Activated CD4-positive, alpha-beta T cell treated with anti-CD3 and anti-CD28 coated beads, Interleukin-2, amount 10 ng/mL, durations not matched to agents 7 days and 5 days (primary cell): ENCODE measurements around the gene CYP2W1. TPM values are rescaled to one million over a fixed set of nuclear protein-coding genes. Genes with fewer than 3 reads are reported as not detected.

ENCODE experiments used
- CTCF ChIA-PET: fragments of 350-600 bp; sonication (Branson Sonifier 250); formaldehyde crosslinking; loops from one replicate; lab custom pipeline; 2021; ENCODE audit warnings: antibody characterized with exemption; lab: Charles Lee
- POLR2A ChIA-PET: fragments of 350-600 bp; sonication (Branson Sonifier 250); formaldehyde crosslinking; loops from one replicate; lab custom pipeline; 2021; ENCODE audit warnings: antibody characterized with exemption; lab: Charles Lee
- DNase-seq: peaks from one replicate; pipeline ENCODE4 v3.0.0-alpha.2; 2020
- H3K27ac Mint-ChIP-seq: one replicate; pipeline ENCODE4 v1.8.0; 2021; ENCODE audit warnings: mild to moderate bottlenecking, moderate library complexity, mixed read lengths
- H3K27me3 Mint-ChIP-seq: one replicate; pipeline ENCODE4 v1.8.0; 2021; ENCODE audit warnings: mixed read lengths
- H3K36me3 Mint-ChIP-seq: one replicate; pipeline ENCODE4 v1.8.0; 2021; ENCODE audit warnings: low read depth, mixed read lengths
- H3K4me1 Mint-ChIP-seq: one replicate; pipeline ENCODE4 v1.8.0; 2021; ENCODE audit warnings: mixed read lengths
- H3K4me3 Mint-ChIP-seq: one replicate; pipeline ENCODE4 v1.8.0; 2021; ENCODE audit warnings: mild to moderate bottlenecking, moderate library complexity, mixed read lengths
- H3K9me3 Mint-ChIP-seq: one replicate; pipeline ENCODE4 v1.8.0; 2021; ENCODE audit warnings: mixed read lengths
- total RNA-seq, 2 experiments: library from RNA; stranded (reverse); gene quantifications; one replicate each; pipeline ENCODE4 v1.2.3, GENCODE V29; 2021

Gene CYP2W1
- total RNA-seq, 2 experiments from 2014 or later: not detected

DNA sequence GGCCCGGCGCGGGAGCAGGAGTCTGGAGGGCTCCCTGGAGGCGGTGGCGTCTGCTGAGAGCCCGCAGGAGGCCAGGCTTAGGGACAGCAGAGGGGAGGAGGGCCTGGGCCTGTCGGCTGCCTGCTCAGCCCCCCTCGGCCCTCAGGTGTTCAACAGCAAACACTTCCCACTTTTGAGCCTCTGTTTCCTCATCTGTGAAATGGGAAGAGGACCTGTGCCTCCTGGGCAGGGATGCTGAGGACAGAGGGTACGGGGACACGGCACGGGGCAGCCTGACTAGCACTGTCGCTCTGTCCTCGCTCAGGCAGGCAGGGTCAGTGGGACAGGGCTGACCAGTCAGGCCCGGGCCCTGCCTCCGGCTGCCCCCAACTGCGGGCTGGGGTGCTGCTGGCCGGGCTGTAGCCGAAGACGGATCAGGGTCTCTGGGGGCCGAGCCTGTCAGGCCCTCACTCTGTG is 663 bp downstream of the CYP2W1 start:
- POLR2A ChIA-PET: no interaction called here
- H3K4me3 Mint-ChIP-seq: no peak overlapping the region

DNA sequence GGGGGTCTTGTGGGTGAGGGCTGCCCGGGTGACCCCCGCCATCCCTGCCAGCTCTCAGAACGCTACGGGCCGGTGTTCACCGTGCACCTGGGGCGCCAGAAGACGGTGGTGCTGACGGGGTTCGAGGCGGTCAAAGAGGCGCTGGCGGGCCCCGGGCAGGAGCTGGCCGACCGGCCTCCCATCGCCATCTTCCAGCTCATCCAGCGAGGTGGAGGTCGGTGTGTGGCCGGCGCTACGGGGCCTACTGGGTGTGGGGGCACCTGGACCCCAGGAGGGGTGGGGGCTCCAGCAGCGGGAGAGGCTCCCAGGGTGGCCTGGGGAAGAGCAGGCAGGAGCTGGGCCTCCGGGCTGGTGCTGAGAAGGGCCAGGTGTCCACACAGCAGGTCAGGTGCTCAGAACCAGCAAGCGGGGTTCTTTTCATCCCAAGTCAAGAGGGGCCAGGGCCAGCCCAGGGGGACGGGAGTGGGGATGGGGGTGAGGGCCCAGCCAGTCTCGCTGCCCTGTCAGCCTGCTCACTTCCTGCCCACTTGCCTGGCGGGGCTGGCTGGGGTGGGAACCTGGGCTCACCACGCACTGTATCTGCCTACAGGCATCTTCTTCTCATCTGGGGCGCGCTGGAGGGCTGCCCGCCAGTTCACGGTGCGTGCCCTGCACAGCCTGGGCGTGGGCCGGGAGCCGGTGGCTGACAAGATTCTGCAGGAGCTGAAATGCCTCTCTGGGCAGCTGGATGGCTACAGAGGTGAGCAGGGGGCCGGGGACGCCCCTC is 1.6 kb downstream of the CYP2W1 start:
- Mint-ChIP-seq H3K4me1 (no peaks in the 10 kb centered on the region), H3K36me3 (no peaks in the 10 kb centered on the region), H3K4me3 (no peak overlapping the region), H3K27me3 (peaks cover 2% of the 10 kb centered on the region), H3K9me3 (no peaks in the 10 kb centered on the region), H3K27ac (no peak overlapping the region)
- ChIA-PET POLR2A (no interaction called here), CTCF (interaction anchor here (1.1 to 3.1 kb wide), 3 partner anchors 9 to 81 kb away, joined by 4 to 11 read pairs (median 7); no protein-coding TSS in a partner anchor)
- no peak for DNase-seq

More for the DNA sequence above, 663 bp downstream of the CYP2W1 start:
- Mint-ChIP-seq H3K4me1 (no peaks in the 10 kb centered on the region), H3K36me3 (no peaks in the 10 kb centered on the region), H3K27me3 (peaks cover 2% of the 10 kb centered on the region), H3K27ac (no peak overlapping the region), H3K9me3 (no peaks in the 10 kb centered on the region)
- CTCF ChIA-PET: interaction anchor here (1.3 to 3.1 kb wide), 3 partner anchors 9 to 82 kb away, joined by 7 to 17 read pairs (median 11); no protein-coding TSS in a partner anchor
- no peak for DNase-seq

GRCh38 chr7:985127-985416 is 2.1 kb downstream of the CYP2W1 start:
- Mint-ChIP-seq H3K27ac (no peak overlapping the region), H3K9me3 (no peaks in the 10 kb centered on the region), H3K4me3 (no peak overlapping the region), H3K36me3 (no peaks in the 10 kb centered on the region), H3K27me3 (peaks cover 2% of the 10 kb centered on the region), H3K4me1 (no peaks in the 10 kb centered on the region)
- no peak for DNase-seq
- POLR2A ChIA-PET: no interaction called here
- CTCF ChIA-PET: interaction anchor here (1.1 to 3.1 kb wide), 3 partner anchors 8 to 81 kb away, joined by 4 to 11 read pairs (median 7); no protein-coding TSS in a partner anchor

GRCh38 chr7:985915-986741 is 3.1 kb downstream of the CYP2W1 start:
- Mint-ChIP-seq H3K4me3 (no peak overlapping the region), H3K27ac (no peak overlapping the region), H3K9me3 (no peaks in the 10 kb centered on the region), H3K27me3 (peaks cover 2% of the 10 kb centered on the region), H3K36me3 (no peaks in the 10 kb centered on the region), H3K4me1 (no peaks in the 10 kb centered on the region)
- ChIA-PET CTCF (interaction anchor here (1.1 to 3.1 kb wide), 2 partner anchors 12 to 80 kb away, joined by 4 to 11 read pairs; no protein-coding TSS in a partner anchor), POLR2A (no interaction called here)
- no peak for DNase-seq

GRCh38 chr7:986766-987751 is 4.1 kb downstream of the CYP2W1 start:
- H3K4me1 Mint-ChIP-seq: no peaks in the 10 kb centered on the region
- ChIA-PET CTCF (interaction anchor here (2.0 to 3.1 kb wide), 2 partner anchors 9 to 79 kb away, joined by 6 to 11 read pairs; no protein-coding TSS in a partner anchor), POLR2A (no interaction called here)
- DNase-seq: no peak
- no peak overlapping the region for H3K27ac Mint-ChIP-seq
- no peaks in the 10 kb centered on the region for H3K36me3 Mint-ChIP-seq
- no peak overlapping the region for H3K4me3 Mint-ChIP-seq
- H3K9me3 Mint-ChIP-seq: no peaks in the 10 kb centered on the region
- H3K27me3 Mint-ChIP-seq: peaks cover 2% of the 10 kb centered on the region

DNA sequence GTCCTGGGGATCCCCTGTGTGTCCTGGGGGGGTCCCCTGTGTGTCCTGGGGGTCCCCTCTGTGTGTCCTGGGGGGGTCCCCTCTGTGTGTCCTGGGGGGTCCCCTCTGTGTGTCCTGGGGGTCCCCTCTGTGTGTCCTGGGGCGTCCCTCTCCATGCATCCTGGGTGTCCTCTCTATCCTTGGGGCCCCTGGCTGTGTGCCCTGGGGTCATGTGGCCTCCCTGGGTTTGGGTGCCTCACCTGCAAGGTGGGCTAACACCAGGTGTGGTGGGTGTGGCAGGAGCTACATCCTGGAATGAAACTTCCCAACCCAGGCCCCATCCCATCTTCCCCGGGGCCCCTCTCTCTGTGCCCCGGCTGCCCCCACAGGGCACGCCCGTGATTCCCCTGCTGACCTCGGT is 4.9 kb downstream of the CYP2W1 start:
- ChIA-PET CTCF (interaction anchor here (1.6 to 2.0 kb wide), 2 partner anchors 10 to 78 kb away, joined by 6 read pairs; no protein-coding TSS in a partner anchor), POLR2A (no interaction called here)

DNA sequence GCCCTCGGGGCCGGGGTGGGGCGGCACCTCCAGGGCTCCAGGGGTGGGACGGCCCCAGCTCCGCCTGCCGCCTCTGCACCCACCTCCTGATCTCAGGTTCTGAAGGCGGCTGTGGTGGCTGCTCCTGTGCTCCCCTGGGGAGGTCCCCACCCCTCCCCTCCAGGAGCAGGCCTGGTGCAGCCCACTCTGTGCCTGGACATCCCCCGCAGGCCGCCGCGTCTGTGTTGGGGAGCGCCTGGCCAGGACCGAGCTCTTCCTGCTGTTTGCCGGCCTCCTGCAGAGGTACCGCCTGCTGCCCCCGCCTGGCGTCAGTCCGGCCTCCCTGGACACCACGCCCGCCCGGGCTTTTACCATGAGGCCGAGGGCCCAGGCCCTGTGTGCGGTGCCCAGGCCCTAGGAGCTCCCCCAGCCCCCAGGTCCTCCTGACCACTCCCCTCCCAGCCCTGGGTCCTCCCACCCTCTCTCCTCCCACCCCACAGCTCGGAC is 5.5 kb downstream of the CYP2W1 start:
- Mint-ChIP-seq H3K4me3 (no peak overlapping the region), H3K4me1 (peaks cover 4% of the 10 kb centered on the region), H3K27ac (no peak overlapping the region), H3K36me3 (no peaks in the 10 kb centered on the region), H3K27me3 (peaks cover 2% of the 10 kb centered on the region), H3K9me3 (no peaks in the 10 kb centered on the region)
- ChIA-PET POLR2A (no interaction called here), CTCF (interaction anchor here (1.6 to 2.0 kb wide), 2 partner anchors 10 to 77 kb away, joined by 6 read pairs; no protein-coding TSS in a partner anchor)
- no peak for DNase-seq

More for the DNA sequence above, 4.9 kb downstream of the CYP2W1 start:
- H3K9me3 Mint-ChIP-seq: no peaks in the 10 kb centered on the region
- no peak for DNase-seq
- H3K27ac Mint-ChIP-seq: no peak overlapping the region
- no peak overlapping the region for H3K4me3 Mint-ChIP-seq
- peaks cover 2% of the 10 kb centered on the region for H3K27me3 Mint-ChIP-seq
- no peaks in the 10 kb centered on the region for H3K36me3 Mint-ChIP-seq
- H3K4me1 Mint-ChIP-seq: peaks cover under 1% of the 10 kb centered on the region

- Mint-ChIP-seq H3K4me1 (peaks cover 4% of the 10 kb centered on the region), H3K4me3 (no peak overlapping the region), H3K27me3 (peaks cover 2% of the 10 kb centered on the region), H3K36me3 (no peaks in the 10 kb centered on the region), H3K9me3 (no peaks in the 10 kb centered on the region), H3K27ac (no peak overlapping the region)
- ChIA-PET CTCF (interaction anchor here (1.6 kb wide), 1 partner anchor 77 kb away, joined by 6 read pairs; no protein-coding TSS in a partner anchor), POLR2A (no interaction called here)
- no peak for DNase-seq
Measured at GRCh38 chr7:988963-989529, 6.1 kb downstream of the CYP2W1 start.

DNA sequence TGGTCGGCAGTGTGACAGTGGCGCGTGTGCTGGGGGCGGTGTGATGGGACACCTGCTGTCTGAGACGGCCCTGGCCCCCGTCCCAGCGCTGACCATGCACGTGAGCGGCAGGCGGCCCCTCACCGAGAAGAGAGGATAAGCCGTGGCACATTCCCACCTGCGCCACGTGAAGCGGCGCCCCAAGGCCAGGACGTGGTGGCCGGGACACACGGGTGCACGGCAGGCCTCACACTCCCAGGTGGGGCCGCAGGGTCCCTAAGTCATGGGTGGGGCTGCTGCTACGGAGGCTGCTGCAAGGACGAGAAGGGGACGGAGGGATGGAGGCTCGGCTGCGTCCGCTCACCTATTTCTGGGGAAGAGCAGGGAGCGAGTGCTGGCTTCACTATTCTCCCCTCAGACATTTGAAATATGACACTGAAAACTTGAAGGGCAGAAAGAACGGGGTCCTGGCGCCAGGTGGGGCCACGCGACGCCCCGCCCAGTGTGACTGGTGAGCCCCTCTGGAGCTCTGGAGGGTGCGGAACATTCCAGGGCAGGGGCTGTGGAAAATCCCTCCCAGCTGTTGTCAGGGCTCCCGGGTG is 7.5 kb downstream of the CYP2W1 start:
- POLR2A ChIA-PET: no interaction called here
- Mint-ChIP-seq H3K4me1 (peaks cover 4% of the 10 kb centered on the region), H3K36me3 (no peaks in the 10 kb centered on the region)

GRCh38 chr7:990933-991728 is 8.2 kb downstream of the CYP2W1 start:
- Mint-ChIP-seq H3K27ac (no peak overlapping the region), H3K4me3 (no peak overlapping the region), H3K9me3 (no peaks in the 10 kb centered on the region), H3K4me1 (peaks cover 4% of the 10 kb centered on the region), H3K36me3 (no peaks in the 10 kb centered on the region), H3K27me3 (peaks cover 2% of the 10 kb centered on the region)
- ChIA-PET CTCF (interaction anchor here (2.4 to 7.5 kb wide), 3 partner anchors 15 to 160 kb away, joined by 5 to 154 read pairs (median 61); partner anchors contain the start of gene COX19), POLR2A (no interaction called here)
- DNase-seq: no peak

More for the DNA sequence above, 7.5 kb downstream of the CYP2W1 start:
- no peaks in the 10 kb centered on the region for H3K9me3 Mint-ChIP-seq
- peaks cover 2% of the 10 kb centered on the region for H3K27me3 Mint-ChIP-seq
- no peak overlapping the region for H3K4me3 Mint-ChIP-seq
- no peak overlapping the region for H3K27ac Mint-ChIP-seq
- DNase-seq: no peak
- CTCF ChIA-PET: interaction anchor here (7.5 kb wide), 1 partner anchor 76 kb away, joined by 154 read pairs; no protein-coding TSS in a partner anchor
